ENCODE measurements around the gene SSPN. TPM values are rescaled to one million over a fixed set of nuclear protein-coding genes. Genes with fewer than 3 reads are reported as not detected.

Gene SSPN
- total RNA-seq, 1 donor from 2014 or later: not detected

GRCh38 chr12:26172013-26172412 is 23.4 kb upstream of the SSPN start:
- Mint-ChIP-seq H3K9me3 (no peaks in the 10 kb centered on the region), H3K27ac (no peak overlapping the region), H3K36me3 (ENCODE audit: low read depth) (no peaks in the 10 kb centered on the region), H3K27me3 (ENCODE audit: insufficient read depth) (peaks cover 10% of the 10 kb centered on the region), H3K4me1 (ENCODE audit: low read depth) (no peaks in the 10 kb centered on the region), H3K4me3 (no peak overlapping the region)
- DNase-seq (ENCODE audit: low spot score): no peak
- intact Hi-C loops (cut with micrococcal nuclease): no loop called here

- Mint-ChIP-seq H3K36me3 (ENCODE audit: low read depth) (no peaks in the 10 kb centered on the region), H3K27ac (no peak overlapping the region), H3K27me3 (ENCODE audit: insufficient read depth) (peaks cover 7% of the 10 kb centered on the region), H3K4me1 (ENCODE audit: low read depth) (no peaks in the 10 kb centered on the region), H3K4me3 (no peak overlapping the region), H3K9me3 (no peaks in the 10 kb centered on the region)
- no peak for DNase-seq (ENCODE audit: low spot score)
- intact Hi-C loops (cut with micrococcal nuclease): no loop called here
Measured at GRCh38 chr12:26172539-26172938, 22.8 kb upstream of the SSPN start.

GRCh38 chr12:26172946-26173552 is 22.3 kb upstream of the SSPN start:
- intact Hi-C loops (cut with micrococcal nuclease): no loop called here
- no peak overlapping the region for H3K27ac Mint-ChIP-seq
- H3K4me1 Mint-ChIP-seq (ENCODE audit: low read depth): no peaks in the 10 kb centered on the region
- no peak for DNase-seq (ENCODE audit: low spot score)
- no peaks in the 10 kb centered on the region for H3K9me3 Mint-ChIP-seq
- no peak overlapping the region for H3K4me3 Mint-ChIP-seq
- no peaks in the 10 kb centered on the region for H3K36me3 Mint-ChIP-seq (ENCODE audit: low read depth)
- H3K27me3 Mint-ChIP-seq (ENCODE audit: insufficient read depth): peaks cover 7% of the 10 kb centered on the region

GRCh38 chr12:26176725-26177124 is 18.6 kb upstream of the SSPN start:
- no peak overlapping the region for H3K27ac Mint-ChIP-seq
- H3K36me3 Mint-ChIP-seq (ENCODE audit: low read depth): no peaks in the 10 kb centered on the region
- no peak overlapping the region for H3K4me3 Mint-ChIP-seq
- intact Hi-C loops (cut with micrococcal nuclease): no loop called here
- no peak for DNase-seq (ENCODE audit: low spot score)
- no peaks in the 10 kb centered on the region for H3K4me1 Mint-ChIP-seq (ENCODE audit: low read depth)
- peaks cover 10% of the 10 kb centered on the region for H3K27me3 Mint-ChIP-seq (ENCODE audit: insufficient read depth)
- H3K9me3 Mint-ChIP-seq: no peaks in the 10 kb centered on the region

GRCh38 chr12:26177283-26177682 is 18.1 kb upstream of the SSPN start:
- no peak for DNase-seq (ENCODE audit: low spot score)
- no peaks in the 10 kb centered on the region for H3K4me1 Mint-ChIP-seq (ENCODE audit: low read depth)
- H3K27ac Mint-ChIP-seq: no peak overlapping the region
- intact Hi-C loops (cut with micrococcal nuclease): no loop called here
- H3K4me3 Mint-ChIP-seq: no peak overlapping the region
- H3K27me3 Mint-ChIP-seq (ENCODE audit: insufficient read depth): peaks cover 11% of the 10 kb centered on the region
- H3K36me3 Mint-ChIP-seq (ENCODE audit: low read depth): no peaks in the 10 kb centered on the region
- H3K9me3 Mint-ChIP-seq: no peaks in the 10 kb centered on the region

GRCh38 chr12:26179826-26180225 is 15.5 kb upstream of the SSPN start:
- intact Hi-C loops (cut with micrococcal nuclease): no loop called here
- Mint-ChIP-seq H3K36me3 (ENCODE audit: low read depth) (no peaks in the 10 kb centered on the region), H3K27ac (no peak overlapping the region), H3K9me3 (no peaks in the 10 kb centered on the region), H3K4me1 (ENCODE audit: low read depth) (no peaks in the 10 kb centered on the region), H3K27me3 (ENCODE audit: insufficient read depth) (peaks cover 13% of the 10 kb centered on the region), H3K4me3 (no peak overlapping the region)
- no peak for DNase-seq (ENCODE audit: low spot score)

- no peak overlapping the region for H3K27ac Mint-ChIP-seq
- no peak overlapping the region for H3K4me3 Mint-ChIP-seq
- H3K9me3 Mint-ChIP-seq: no peaks in the 10 kb centered on the region
- H3K4me1 Mint-ChIP-seq (ENCODE audit: low read depth): no peaks in the 10 kb centered on the region
- intact Hi-C loops (cut with micrococcal nuclease): no loop called here
- no peak for DNase-seq (ENCODE audit: low spot score)
- H3K27me3 Mint-ChIP-seq (ENCODE audit: insufficient read depth): peaks cover 15% of the 10 kb centered on the region
- H3K36me3 Mint-ChIP-seq (ENCODE audit: low read depth): no peaks in the 10 kb centered on the region
Measured at GRCh38 chr12:26182377-26182776, 13.0 kb upstream of the SSPN start.

- Mint-ChIP-seq H3K9me3 (no peaks in the 10 kb centered on the region), H3K27ac (no peak overlapping the region), H3K27me3 (ENCODE audit: insufficient read depth) (peaks cover 24% of the 10 kb centered on the region), H3K4me3 (no peak overlapping the region), H3K4me1 (ENCODE audit: low read depth) (no peaks in the 10 kb centered on the region), H3K36me3 (ENCODE audit: low read depth) (no peaks in the 10 kb centered on the region)
- intact Hi-C loops (cut with micrococcal nuclease): no loop called here
- no peak for DNase-seq (ENCODE audit: low spot score)
Measured at GRCh38 chr12:26185532-26186320, 9.6 kb upstream of the SSPN start.

GRCh38 chr12:26187014-26187798 is 8.2 kb upstream of the SSPN start:
- H3K4me3 Mint-ChIP-seq: no peak overlapping the region
- H3K27ac Mint-ChIP-seq: no peak overlapping the region
- no peak for DNase-seq (ENCODE audit: low spot score)
- H3K27me3 Mint-ChIP-seq (ENCODE audit: insufficient read depth): peaks cover 24% of the 10 kb centered on the region
- H3K36me3 Mint-ChIP-seq (ENCODE audit: low read depth): no peaks in the 10 kb centered on the region
- intact Hi-C loops (cut with micrococcal nuclease): no loop called here
- no peaks in the 10 kb centered on the region for H3K4me1 Mint-ChIP-seq (ENCODE audit: low read depth)
- H3K9me3 Mint-ChIP-seq: no peaks in the 10 kb centered on the region

- no peaks in the 10 kb centered on the region for H3K9me3 Mint-ChIP-seq
- no peaks in the 10 kb centered on the region for H3K36me3 Mint-ChIP-seq (ENCODE audit: low read depth)
- intact Hi-C loops (cut with micrococcal nuclease): no loop called here
- no peaks in the 10 kb centered on the region for H3K4me1 Mint-ChIP-seq (ENCODE audit: low read depth)
- H3K4me3 Mint-ChIP-seq: no peak overlapping the region
- no peak overlapping the region for H3K27ac Mint-ChIP-seq
- no peak for DNase-seq (ENCODE audit: low spot score)
- H3K27me3 Mint-ChIP-seq (ENCODE audit: insufficient read depth): peaks cover 32% of the 10 kb centered on the region
Measured at GRCh38 chr12:26188127-26188526, 7.2 kb upstream of the SSPN start.

GRCh38 chr12:26188641-26189040 is 6.7 kb upstream of the SSPN start:
- Mint-ChIP-seq H3K36me3 (ENCODE audit: low read depth) (no peaks in the 10 kb centered on the region), H3K27me3 (ENCODE audit: insufficient read depth) (peaks cover 38% of the 10 kb centered on the region), H3K27ac (no peak overlapping the region), H3K4me3 (no peak overlapping the region), H3K4me1 (ENCODE audit: low read depth) (no peaks in the 10 kb centered on the region), H3K9me3 (no peaks in the 10 kb centered on the region)
- intact Hi-C loops (cut with micrococcal nuclease): no loop called here
- DNase-seq (ENCODE audit: low spot score): no peak

GRCh38 chr12:26192142-26192541 is 3.2 kb upstream of the SSPN start:
- Mint-ChIP-seq H3K4me3 (no peak overlapping the region), H3K36me3 (ENCODE audit: low read depth) (no peaks in the 10 kb centered on the region), H3K27me3 (ENCODE audit: insufficient read depth) (peaks cover 60% of the 10 kb centered on the region), H3K27ac (no peak overlapping the region), H3K4me1 (ENCODE audit: low read depth) (no peaks in the 10 kb centered on the region), H3K9me3 (no peaks in the 10 kb centered on the region)
- intact Hi-C loops (cut with micrococcal nuclease): no loop called here
- DNase-seq (ENCODE audit: low spot score): no peak

GRCh38 chr12:26193539-26193938 is 1.8 kb upstream of the SSPN start:
- Mint-ChIP-seq H3K4me3 (no peak overlapping the region), H3K27me3 (ENCODE audit: insufficient read depth) (peaks cover 67% of the 10 kb centered on the region), H3K4me1 (ENCODE audit: low read depth) (no peaks in the 10 kb centered on the region), H3K36me3 (ENCODE audit: low read depth) (no peaks in the 10 kb centered on the region), H3K27ac (no peak overlapping the region), H3K9me3 (no peaks in the 10 kb centered on the region)
- intact Hi-C loops (cut with micrococcal nuclease): no loop called here
- no peak for DNase-seq (ENCODE audit: low spot score)

Measured in activated T-helper 1 cell treated with anti-CD3 and anti-CD28 coated beads, Interleukin-12 subunit alpha, Interleukin-12 subunit beta, Interleukin-2, Interleukin-4 antibody, amounts not matched to agents 30 ng/mL and 10 ng/mL and 1 ng/mL, durations not matched to agents 14 hours and 24 hours and 36 hours (primary cell).